Measurements from ENCODE around the gene GJE1.
"Not testable (repeated sequence)": the region's sequence is repeated elsewhere in the genome, so short reads cannot be mapped to it uniquely, and the experiment has no call there.

Gene GJE1

GRCh38 chr6:142132625-142133024 is at the start of gene GJE1:
Gene GJE1 (plus strand): TSS chr6:142132925. CDS start chr6:142133159, 234 bp downstream.
- DNase-seq (ENCODE audit: low read depth) = no peak

DNA sequence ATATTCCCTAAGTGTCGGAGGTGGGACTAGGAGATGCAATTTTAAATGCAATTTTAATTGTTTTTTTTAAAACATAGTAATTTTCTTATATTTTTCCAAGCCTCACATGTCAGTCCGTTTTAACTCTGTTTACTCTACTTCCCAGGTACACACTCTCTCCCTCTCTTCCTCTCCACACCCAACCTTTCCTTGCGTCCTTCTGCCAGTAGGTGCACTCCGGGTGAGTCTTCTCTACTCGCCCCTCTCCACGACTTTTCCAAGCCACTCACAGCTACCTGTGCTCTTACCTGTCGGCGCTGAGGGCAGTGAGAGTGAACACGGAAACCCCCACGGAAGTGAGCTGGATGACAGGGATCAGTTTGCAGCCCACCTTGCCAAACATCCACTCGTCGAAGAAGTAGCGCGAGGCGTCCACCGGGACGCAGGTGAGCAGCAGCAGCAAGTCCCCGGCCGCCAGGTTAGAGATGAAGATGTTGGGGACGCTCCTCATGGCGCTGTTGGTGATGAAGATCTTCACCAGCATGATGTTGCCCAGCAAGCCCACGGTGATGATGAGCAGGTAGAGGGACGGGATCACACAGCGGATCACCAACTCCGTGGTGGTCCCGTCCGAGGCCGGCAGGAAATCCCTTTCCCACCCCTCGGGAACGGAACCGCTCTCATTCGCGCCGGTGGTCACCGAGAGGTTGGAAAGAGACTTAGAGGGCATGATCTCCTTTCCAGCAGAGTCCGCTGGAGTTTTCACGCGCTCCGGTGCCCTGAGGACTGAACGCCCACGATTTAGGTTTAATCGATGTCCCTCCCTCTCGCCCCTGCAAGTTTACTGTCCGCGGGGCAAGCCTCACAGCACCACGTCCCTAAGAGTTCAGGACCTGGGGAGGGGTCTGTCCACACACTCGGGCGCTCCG is 44.5 kb upstream of the GJE1 start:
- DNase-seq (ENCODE audit: low read depth) = no peak

- no peak for DNase-seq (ENCODE audit: low read depth)
Measured at GRCh38 chr6:142088858-142089216, 43.9 kb upstream of the GJE1 start.

DNA sequence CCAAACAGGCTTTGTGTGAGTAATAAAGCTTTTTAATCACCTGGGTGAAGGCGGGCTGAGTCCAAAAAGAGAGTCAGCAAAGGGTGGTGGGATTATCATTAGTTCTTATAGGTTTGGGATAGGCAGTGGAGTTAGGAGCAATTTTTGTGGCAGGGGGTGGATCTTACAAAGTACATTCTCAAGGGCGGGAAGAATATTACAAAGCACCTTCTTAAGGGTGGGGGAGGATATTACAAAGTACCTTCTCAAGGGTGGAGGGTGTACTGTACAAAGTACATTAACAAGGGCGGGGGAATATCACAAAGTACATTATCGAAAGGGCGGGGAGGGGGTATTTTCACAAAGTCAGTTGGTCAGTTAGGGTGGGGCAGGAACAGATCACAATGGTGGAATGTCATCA is 27.9 kb upstream of the GJE1 start:
- not testable (repeated sequence) for DNase-seq (ENCODE audit: low read depth)

DNA sequence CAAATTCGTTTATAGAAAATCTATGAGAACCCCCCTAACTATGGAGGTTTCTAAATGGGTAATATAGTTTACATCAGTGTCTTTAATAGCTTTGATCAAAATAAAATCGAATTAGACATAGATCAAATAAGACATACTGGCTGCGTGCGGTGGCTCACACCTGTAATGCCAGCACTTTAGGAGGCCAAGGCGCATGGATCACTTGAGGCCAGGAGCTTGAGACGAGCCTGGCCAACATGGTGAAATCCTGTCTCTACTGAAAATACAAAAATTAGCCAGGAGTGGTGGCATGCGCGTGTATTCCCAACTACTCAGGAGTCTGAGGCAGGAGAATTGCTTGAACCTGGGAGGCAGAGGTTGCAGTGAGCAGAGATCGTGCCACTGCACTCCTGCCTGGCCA is 21.9 kb upstream of the GJE1 start:
- not testable (repeated sequence) for DNase-seq (ENCODE audit: low read depth)

DNA sequence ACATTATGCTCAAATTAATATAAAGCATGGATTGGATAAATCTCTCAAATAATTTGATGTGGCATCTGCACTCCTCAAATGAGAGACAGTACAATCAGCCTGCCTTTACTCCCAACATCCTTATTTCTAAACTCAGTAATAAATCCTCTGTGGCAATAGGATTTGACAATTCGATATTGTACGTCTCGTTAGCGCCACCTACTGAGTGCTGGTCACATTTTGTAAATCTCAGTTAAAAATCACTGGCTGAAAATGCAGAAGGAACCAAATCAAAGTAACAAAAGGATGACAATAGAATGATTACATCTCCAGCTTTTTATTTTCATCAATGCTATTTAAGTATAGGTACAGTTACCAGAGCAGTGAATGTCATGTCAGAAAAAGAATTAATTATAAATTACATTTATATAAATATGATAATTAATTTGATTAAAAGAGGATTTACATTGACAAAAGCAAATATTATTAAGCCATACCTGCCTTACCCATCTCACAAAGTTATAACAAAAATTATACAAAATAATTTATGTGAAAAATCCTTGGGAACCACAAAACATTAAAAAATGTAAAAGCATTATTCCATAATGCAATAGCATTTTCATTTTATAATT is 20.2 kb upstream of the GJE1 start:
- DNase-seq (ENCODE audit: low read depth) = peak; percentile 5

- DNase-seq (ENCODE audit: low read depth) = no peak
Measured at GRCh38 chr6:142117366-142117765, 15.4 kb upstream of the GJE1 start.

- no peak for DNase-seq (ENCODE audit: low read depth)
Measured at GRCh38 chr6:142118328-142118727, 14.4 kb upstream of the GJE1 start.

DNA sequence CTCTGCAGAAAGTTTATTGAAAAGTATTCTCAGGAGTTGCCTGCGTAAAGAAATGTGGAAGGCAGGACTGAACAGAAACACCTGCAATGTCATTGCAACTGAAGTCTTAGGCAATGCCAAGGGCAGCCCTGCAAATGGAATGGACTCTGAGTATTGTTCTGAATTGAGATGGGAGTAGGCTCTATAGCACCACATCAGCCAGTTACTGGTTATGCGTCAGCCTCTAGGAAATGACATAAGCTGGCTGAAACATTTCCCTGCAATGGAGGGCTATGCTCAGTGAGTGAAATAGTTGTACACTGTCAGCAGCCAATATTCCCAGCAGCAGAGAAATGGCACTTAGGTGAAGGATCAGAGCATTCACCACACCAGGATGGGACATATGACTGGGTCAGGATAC is 13.8 kb upstream of the GJE1 start:
- DNase-seq (ENCODE audit: low read depth) = no peak

DNA sequence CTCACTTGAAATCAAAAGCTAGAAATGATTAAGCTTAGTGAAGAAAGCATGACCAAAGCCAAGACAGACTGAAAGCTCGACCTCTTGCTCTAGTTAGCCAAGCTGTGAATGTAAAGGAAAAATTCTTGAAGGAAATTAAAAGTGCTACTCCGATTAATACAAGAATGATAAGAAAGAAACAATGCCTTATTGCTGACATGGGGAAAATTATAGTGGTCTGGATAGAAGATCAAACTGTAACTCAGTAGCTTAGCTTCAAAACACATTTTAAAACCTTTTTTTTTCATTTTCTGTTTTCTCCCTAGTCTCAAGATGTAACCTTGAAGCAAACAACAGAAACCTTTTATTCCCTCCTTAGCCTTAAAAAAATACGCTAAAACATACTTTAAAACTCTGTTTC is 11.4 kb upstream of the GJE1 start:
- DNase-seq (ENCODE audit: low read depth) = no peak

- DNase-seq (ENCODE audit: low read depth) = no peak
Measured at GRCh38 chr6:142130814-142131213, 1.9 kb upstream of the GJE1 start.

DNA sequence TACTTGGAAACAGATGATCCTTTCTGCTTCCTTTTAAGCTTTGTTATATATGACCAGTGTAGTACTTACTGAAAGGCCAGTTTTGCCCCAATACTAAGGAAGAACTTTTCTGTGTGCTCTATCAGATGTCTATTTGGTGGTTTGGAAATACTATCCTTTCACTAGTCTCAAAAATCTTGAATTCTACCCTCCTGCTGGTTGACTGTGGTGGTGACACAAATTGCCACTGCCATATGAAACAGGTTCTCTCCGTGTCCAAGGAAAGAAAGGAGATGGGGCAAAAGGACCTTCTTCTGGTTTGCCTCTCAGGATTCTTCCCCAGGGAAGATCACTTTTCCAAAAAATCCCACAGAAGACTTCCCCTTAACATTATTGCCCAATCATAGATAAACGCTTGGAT is 6.2 kb downstream of the GJE1 start:
- DNase-seq (ENCODE audit: low read depth) = no peak

DNA sequence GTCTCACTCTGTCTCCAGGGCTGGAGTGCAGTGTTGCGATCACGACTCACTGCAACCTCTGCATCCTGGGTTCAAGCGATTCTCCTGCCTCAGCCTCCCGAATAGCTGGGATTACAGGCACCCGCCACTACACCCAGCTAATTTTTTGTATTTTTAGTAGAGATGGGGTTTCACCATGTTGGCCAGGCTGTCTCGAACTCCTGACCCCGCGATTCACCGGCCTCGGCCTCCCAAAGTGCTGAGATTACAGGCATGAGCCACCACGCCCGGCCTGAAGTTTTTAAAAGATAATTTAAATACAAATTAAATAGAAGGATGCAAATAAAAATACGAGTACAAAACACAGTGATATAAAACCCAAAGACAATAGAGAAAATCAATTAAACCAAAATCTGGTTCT is 8.8 kb downstream of the GJE1 start:
- not testable (repeated sequence) for DNase-seq (ENCODE audit: low read depth)

- DNase-seq (ENCODE audit: low read depth) = peak; percentile 89
Measured at GRCh38 chr6:142146828-142147662, 14.3 kb downstream of the GJE1 start, which contains the start of the genes NMBR and VTA1. Gene NMBR (minus strand): TSS chr6:142147122. CDS start chr6:142088658, 58,464 bp downstream. Gene VTA1 (plus strand): TSS chr6:142147263. CDS start chr6:142147288, 25 bp downstream.

GRCh38 chr6:142152746-142153145 is 20.0 kb downstream of the GJE1 start:
- no peak for DNase-seq (ENCODE audit: low read depth)

GRCh38 chr6:142153196-142153595 is 20.5 kb downstream of the GJE1 start:
- no peak for DNase-seq (ENCODE audit: low read depth)

- DNase-seq (ENCODE audit: low read depth) = no peak
Measured at GRCh38 chr6:142154336-142154735, 21.6 kb downstream of the GJE1 start.

DNA sequence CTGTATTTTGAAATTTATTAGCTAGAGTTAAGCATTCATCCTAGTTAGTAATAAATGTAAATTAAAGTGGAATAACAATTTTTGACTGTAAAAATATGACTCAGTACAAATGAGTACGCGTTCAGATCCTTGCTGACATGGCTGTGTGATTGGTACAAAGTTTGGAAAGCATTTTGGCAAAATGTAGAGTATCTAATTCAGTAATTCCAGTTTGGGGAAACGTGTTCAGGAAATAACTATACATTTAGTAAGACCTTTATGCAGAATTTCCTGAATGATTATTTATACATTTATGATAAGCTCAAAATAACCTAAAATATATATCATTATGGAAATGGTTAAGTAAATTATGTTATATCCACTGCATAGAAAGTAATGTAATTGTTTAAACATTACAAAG is 22.4 kb downstream of the GJE1 start:
- no peak for DNase-seq (ENCODE audit: low read depth)

- DNase-seq (ENCODE audit: low read depth) = no peak
Measured at GRCh38 chr6:142155895-142156757, 23.4 kb downstream of the GJE1 start.

DNA sequence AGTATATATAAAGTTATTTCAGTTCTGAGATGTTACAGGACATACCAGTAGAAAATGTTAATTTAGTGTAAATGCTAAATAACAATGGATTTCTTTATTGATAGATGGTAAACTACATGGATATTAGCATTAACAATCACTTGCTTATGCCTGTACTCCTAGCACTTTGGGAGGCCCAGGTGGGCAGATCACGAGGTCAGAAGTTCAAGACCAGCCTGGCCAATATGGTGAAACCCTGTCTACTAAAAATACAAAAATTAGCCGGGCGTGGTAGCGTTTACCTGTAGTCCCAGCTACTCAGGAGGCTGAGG is 24.0 kb downstream of the GJE1 start:
- not testable (repeated sequence) for DNase-seq (ENCODE audit: low read depth)

DNA sequence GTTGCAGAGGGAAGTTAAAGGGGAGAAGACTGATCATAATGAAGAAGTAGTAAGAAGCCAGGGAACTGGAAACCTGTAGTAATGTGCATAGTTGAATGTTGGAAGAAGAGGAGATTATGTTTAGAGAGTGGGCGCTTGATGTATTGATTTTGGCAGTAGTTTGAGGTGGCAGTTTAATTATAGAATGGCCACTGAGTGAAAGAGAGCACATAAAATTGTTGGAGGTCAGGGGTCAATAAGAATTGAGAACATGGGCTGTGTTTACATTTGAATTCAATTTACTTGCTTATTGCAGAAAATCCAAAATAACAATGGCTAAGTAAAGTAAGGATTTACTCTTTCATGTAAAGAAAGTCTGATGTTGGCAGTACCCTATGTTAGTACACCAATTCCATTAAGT is 30.1 kb downstream of the GJE1 start:
- DNase-seq (ENCODE audit: low read depth) = no peak

GRCh38 chr6:142165227-142165626 is 32.5 kb downstream of the GJE1 start:
- DNase-seq (ENCODE audit: low read depth) = no peak
